Retinal pigment epithelial cell (primary cell): ENCODE results near the gene MAFB.

Source experiments
- DNase-seq: peaks from one replicate; pipeline ENCODE4 v3.0.0-alpha.2; 2010; ENCODE audit warnings: low read depth
- H3K4me3 ChIP-seq: 2 replicates; pipeline ENCODE4 v1.5.1; 2011; ENCODE audit warnings: mild to moderate bottlenecking, low read length, control low read depth, moderate library complexity
- TF ChIP-seq, protein P1 (sequence below): conservative IDR thresholded peaks from 2 replicates; pipeline ENCODE4 v1.5.1; 2011; ENCODE audit warnings: low read depth, low read length, control low read depth, inconsistent platforms

The MAFB gene

DNA sequence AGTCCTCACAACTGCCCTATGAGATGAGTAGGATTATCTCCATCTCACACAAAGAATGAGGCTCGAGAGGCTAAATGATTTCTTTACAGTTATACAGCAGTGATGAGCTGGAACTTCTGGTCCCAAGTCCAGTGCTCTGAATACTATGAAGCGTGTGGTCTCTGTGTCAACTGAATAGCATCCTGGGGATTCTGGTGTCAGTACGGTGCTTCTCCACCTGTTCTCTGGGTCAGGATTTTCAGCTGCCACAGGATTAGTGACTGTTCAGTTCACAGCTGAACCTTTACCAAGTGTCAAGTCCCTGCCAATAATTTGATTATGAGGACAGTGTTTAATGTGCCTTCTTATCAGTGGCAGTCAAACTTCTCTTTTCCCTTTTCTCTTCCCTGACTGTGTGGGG, 5.2 kb upstream of the MAFB start:
- TF ChIP-seq, protein P1, sequence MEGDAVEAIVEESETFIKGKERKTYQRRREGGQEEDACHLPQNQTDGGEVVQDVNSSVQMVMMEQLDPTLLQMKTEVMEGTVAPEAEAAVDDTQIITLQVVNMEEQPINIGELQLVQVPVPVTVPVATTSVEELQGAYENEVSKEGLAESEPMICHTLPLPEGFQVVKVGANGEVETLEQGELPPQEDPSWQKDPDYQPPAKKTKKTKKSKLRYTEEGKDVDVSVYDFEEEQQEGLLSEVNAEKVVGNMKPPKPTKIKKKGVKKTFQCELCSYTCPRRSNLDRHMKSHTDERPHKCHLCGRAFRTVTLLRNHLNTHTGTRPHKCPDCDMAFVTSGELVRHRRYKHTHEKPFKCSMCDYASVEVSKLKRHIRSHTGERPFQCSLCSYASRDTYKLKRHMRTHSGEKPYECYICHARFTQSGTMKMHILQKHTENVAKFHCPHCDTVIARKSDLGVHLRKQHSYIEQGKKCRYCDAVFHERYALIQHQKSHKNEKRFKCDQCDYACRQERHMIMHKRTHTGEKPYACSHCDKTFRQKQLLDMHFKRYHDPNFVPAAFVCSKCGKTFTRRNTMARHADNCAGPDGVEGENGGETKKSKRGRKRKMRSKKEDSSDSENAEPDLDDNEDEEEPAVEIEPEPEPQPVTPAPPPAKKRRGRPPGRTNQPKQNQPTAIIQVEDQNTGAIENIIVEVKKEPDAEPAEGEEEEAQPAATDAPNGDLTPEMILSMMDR = no peak
- H3K4me3 ChIP-seq = no peak overlapping the region
- DNase-seq = no peak

DNA sequence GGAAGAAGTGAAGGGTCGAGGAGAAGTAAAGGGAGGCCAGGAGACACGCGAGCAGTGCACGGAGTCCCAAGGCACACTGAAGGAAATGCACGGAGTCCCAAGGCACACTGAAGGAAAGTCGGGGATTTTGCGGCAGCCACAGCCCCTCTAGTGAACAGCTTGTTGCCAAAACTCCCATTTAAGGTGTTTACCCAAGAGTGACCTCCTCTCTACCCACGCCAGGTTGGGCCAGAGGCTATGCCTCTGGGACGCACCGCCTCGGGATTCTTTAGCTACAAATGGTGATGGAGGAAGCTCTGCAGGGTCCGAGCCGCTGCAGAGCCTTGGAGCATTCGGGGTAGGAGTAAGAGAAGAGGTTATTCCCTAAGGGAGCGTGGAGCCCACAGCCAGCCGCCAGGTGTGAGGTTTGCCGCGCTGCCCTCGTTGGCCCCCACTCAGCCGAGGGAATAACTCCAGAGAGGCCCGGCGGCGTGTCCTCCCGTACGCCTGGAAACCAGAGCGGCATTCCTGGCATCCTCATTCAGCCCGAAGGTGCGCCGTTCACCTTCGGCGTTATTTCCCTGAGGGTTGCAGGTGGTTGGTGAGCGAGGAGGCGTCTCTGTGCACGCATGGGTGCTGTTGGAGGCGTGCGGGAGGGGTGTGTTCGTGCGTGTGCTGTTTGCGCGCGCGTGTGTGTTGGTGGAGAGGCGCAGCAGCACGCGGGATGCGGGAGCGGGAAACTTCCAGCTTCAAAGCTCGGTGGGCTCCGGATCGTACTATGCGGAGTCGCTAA, 3.4 kb upstream of the MAFB start:
- no peak overlapping the region for H3K4me3 ChIP-seq
- TF ChIP-seq, protein P1 = no peak
- no peak for DNase-seq

DNA sequence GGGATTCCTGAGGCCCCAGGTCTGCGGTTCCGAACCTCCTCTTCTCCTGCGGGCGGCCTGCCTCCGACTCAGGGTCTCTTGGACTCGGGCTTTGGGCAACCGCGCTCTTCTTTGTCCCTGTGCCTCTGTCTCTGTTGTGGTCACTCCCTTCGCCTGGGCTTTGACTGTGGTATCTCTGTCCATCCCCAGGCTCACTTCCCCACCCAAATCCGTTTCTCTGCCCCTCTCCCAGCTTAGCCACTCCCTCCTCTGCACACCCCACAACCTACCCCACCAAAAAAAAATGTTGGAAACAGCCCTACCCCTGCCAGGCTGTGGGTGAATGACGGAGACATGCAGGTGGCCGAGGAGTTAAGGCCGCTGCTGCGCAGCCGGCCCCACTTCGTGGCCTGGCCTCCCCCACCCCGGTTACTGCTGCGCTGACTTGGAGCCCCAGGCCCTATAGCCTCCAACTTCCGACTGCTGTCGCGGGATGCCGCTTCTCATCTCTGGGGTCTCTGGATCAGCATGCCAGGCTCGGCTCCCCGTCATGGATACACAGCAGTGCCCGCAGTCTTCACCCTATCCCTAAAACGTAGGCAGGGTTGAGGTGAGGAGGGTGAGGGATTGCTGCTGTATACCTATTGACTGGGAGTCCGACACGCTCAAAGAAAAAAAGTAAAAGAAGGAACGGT, 2.7 kb upstream of the MAFB start:
- no peak for DNase-seq
- TF ChIP-seq, protein P1 = no peak
- H3K4me3 ChIP-seq = no peak overlapping the region

DNA sequence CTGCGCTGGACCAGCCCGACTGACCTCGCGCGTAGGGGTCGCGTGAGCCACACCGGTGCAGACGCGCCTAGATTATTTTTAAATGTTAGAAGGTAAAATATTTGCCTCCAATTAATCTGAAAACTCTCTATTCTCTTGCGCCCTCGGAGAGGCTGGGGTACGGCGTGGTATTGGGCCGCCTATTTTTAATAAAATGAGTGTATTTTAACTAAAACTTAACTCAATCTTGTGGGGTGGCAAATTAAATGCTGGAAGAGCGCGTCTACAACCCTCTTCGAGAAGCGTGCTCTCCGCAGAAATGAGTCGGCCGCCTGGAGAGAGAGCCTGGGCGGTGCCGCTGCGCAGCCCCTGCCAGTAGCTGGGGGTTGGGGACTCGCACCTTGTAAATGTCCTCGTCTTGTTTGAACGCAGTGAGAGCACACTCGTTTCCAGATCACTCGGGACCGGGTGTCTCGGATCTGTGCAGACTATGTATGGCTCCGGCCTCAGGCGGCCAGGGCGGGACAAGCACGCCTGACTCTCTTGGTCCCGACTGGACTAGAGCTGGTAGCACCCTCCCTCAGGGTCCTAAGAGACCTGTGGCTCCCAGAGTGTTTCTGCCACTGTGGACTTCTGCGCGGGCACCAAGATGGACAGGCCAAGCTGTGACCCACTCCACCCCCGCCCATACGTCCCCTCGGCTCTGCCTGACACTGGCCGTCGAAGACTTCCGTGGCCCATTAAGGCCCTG, 2.0 kb upstream of the MAFB start:
- TF ChIP-seq, protein P1 = no peak
- no peak for DNase-seq

DNA sequence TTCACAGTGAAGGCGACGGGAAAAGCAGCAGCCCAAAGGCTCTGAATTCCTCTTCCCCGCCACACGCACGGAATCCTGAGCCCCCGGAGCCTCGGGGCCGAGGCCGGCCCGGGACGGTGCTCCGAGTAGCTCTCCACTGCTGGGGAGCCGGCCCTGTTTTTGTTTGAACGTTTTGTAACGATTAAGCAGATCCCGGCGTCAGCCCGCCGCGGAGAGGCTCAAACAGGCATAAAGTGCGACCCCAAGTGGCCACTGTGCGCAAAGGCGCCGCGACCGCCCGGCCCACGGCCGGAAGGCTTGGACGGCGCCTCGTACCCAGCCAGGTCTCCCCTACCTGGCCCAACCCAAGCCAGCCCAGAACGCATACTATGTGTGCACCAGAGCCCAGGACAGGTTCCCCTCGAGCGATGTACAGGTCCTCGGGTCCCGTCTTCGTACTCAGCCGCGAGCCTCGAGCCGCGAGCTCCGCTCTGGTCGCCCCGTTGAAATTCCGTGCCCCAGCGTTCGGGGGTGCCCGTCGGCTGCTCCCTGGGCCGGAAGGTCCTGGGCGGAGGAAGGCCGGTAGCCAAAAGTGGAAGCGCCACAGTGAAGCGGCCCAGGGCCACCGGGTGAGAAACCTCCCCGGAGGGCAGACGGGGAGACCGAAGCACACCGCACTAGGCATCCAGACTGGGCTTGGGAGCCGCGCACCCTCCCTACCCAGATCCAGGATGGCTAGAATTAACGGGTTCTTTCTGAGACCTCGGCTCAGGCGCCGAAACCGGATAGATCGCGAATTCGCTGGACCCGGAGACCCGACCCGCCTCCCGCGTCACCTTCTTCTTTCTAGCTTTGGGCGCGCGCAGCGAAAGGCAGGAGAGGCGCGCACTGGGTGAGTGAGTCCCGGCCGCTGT, 1.2 kb upstream of the MAFB start:
- peak overlapping the region; percentile 41 for H3K4me3 ChIP-seq
- TF ChIP-seq, protein P1 = peak; percentile 80
- DNase-seq = peak; percentile 20

More for the DNA sequence above, 2.0 kb upstream of the MAFB start:
- H3K4me3 ChIP-seq = no peak overlapping the region

DNA sequence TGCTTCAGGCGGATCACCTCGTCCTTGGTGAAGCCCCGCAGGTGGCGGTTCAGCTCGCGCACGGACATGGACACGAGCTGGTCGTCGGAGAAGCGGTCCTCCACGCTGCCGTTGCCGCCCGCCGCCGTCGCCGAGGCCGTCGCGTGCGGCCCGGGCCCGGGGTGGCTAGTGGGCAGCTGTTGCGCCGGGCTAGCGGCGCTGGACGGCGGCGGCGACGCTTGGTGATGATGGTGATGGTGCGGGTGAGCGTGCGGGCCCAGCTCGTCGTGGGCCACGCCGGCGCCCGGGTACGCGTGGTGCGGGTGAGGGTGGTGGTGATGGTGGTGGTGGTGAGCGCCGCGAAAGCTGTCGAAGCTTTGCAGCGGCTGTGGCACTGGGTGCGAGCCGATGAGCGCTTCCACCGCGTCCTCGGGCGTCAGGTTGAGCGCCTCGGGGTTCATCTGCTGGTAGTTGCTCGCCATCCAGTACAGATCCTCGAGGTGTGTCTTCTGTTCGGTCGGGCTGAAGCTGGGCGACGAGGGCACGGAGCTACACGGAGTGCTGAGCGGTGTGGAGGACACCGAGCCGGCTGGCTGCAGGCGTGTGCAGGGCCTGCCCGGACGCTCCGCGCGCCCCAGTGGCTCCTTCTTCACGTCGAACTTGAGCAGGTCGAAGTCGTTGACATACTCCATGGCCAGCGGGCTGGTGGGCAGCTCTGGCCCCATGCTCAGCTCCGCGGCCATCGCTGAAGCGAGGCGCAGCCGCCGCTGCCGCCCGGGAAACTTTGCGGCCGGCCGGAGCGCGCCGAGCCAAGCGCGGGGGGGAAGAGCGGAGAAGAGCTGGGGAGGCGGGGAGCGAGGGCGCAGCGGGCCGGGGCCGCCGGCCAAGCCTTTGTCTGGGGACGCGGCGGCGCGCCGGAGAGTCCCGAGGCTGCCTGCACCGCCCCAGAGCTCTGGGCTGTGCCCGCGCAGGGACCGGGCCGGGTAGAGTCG, 622 bp downstream of the MAFB start:
- H3K4me3 ChIP-seq = peak overlapping the region; percentile 29
- TF ChIP-seq, protein P1 = no peak
- no peak for DNase-seq
